DOHH2 (cell line): ENCODE results near the gene PLG.

Source experiments
- EZH2phosphoT487 ChIP-seq: fragments of 200-600 bp; sonication (generic); IDR thresholded peaks from 2 replicates; pipeline ENCODE4 v1.6.1; 2017; ENCODE audit warnings: borderline replicate concordance, mild to moderate bottlenecking, antibody characterized with exemption, low read length, moderate library complexity, mixed read lengths
- TF ChIP-seq, protein P1 (sequence below): fragments of 200-600 bp; sonication (generic); IDR thresholded peaks from one replicate; pipeline ENCODE4 v1.5.1; 2014; ENCODE audit warnings: antibody characterized with exemption, mild to moderate bottlenecking, low read depth, low read length; ENCODE audit not compliant: poor library complexity, severe bottlenecking

DNA sequence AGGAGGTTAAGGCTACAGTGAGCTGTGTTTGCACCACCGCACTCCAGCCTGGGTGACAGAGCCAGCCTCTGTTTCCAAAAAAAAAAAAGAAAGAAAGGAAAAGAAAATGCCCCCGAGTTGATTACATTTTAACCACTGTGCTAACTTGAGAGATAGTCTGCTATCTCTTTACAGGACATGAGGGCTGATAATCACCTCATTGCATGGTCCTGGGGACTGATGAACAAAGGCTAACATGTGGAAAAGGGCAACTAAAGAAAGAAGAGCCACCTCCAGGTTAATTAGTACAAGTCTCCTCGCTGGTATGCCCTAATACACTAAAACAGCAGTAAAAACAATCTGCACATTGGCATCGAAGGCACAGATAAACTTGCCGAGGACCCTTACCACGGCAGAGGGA, 4.2 kb upstream of the PLG start:
- TF ChIP-seq, protein P1, sequence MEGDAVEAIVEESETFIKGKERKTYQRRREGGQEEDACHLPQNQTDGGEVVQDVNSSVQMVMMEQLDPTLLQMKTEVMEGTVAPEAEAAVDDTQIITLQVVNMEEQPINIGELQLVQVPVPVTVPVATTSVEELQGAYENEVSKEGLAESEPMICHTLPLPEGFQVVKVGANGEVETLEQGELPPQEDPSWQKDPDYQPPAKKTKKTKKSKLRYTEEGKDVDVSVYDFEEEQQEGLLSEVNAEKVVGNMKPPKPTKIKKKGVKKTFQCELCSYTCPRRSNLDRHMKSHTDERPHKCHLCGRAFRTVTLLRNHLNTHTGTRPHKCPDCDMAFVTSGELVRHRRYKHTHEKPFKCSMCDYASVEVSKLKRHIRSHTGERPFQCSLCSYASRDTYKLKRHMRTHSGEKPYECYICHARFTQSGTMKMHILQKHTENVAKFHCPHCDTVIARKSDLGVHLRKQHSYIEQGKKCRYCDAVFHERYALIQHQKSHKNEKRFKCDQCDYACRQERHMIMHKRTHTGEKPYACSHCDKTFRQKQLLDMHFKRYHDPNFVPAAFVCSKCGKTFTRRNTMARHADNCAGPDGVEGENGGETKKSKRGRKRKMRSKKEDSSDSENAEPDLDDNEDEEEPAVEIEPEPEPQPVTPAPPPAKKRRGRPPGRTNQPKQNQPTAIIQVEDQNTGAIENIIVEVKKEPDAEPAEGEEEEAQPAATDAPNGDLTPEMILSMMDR, result no peak
- no peak for TF ChIP-seq EZH2phosphoT487
